HG02870 (cell line): ENCODE data around the gene BNC2.

Experiments
- ATAC-seq: cut with Tn5 transposase; IDR thresholded peaks from one replicate; pipeline ENCODE4 v1.9.1; 2021; ENCODE audit warnings: mild to moderate bottlenecking, moderate library complexity; ENCODE audit not compliant: unreplicated experiment

Gene BNC2

GRCh38 chr9:16725066-16725465 is 145.4 kb downstream of the BNC2 start:
- no peak for ATAC-seq

DNA sequence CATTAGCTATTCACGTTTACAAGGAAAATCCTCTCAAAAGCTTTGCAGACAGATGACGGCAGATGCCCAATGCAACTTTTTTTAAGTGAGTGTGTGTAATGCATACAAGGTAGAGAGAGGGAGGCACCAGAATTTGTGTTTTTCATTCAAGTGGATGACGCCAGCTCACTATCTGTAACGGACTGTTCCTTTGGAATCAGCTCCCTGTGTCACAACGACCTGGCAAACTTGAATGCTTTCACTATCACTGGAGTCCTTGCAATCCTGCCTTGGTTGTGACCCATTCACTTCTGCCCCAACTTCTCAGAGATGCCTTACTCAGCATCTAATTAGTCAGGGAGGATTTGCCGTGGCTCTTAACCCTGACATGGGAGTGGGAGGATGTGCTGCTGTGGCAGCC is 148.5 kb downstream of the BNC2 start:
- ATAC-seq = no peak

DNA sequence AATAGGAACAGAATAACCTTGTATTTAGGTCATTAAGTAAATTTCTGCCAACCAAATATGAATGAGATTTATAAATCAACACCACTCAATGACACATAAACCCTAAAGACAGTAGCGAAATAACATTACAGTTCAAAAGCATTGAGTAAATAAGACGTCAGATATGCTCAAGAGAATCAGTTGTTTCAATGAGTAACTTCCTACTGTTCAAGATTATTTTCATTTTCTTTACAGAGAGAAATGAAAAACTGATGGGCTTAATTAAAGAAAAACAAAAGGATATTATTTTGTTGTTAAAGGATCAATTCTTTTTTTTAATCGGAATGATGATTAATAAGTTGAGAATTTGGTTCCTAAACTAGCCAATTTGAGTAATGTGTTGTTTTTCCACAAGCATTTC is 150.1 kb downstream of the BNC2 start:
- ATAC-seq = no peak

DNA sequence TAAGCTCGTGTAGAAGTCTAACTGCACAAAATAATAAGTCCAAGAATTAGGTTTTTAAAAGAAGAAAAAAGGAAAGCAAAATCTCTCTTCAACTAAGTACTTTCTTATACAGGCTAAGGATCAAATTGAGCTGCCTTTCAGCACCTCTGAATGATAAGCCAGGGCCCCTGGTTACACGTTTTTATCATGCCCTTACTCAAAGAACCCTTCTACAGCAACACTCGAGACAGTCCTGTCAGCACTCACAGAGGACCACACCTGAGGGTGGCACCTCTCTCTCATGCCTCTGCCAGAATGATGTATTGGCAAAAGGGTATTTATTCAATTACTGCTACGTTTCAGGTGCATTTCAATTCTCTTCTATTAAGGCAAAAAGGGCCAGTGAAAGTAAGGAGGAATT is 150.5 kb downstream of the BNC2 start:
- ATAC-seq = no peak

DNA sequence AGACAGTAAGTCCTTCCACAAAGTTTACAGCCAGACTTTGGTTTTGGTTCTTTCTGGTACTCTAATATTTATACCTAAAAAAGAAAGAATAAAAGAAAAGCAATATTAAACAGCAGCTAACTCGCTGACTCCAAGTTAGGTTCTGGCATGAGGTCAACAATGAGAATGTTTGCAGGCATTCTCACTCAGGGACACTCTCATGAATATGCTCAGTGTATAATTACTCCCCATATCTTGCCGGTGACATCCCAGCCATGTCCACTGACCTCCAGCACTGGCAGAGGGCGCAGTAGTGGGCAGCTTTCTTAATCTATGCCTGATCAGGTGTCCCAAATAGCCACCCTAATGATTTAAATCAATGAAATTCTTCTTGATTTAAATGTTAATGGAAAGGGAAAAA is 151.5 kb downstream of the BNC2 start:
- no peak for ATAC-seq

DNA sequence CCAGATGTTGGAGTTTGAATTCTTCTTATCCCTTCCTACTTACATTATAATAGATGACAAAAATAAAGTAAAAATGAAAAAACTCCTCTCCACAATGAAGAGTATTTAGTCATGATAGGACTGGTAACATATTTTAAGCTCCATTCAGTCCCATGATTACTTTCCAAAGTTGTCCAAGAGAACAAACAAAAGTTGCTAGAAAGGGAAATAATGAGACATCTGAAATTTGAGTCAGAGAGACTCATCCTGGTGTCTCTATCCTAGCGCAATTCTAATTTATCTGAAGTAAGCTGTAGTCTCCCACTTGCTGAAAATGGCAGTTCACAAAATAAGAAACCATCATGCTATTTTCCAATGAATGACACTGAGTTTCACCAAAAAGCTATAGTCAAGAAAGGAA is 152.2 kb downstream of the BNC2 start:
- no peak for ATAC-seq

DNA sequence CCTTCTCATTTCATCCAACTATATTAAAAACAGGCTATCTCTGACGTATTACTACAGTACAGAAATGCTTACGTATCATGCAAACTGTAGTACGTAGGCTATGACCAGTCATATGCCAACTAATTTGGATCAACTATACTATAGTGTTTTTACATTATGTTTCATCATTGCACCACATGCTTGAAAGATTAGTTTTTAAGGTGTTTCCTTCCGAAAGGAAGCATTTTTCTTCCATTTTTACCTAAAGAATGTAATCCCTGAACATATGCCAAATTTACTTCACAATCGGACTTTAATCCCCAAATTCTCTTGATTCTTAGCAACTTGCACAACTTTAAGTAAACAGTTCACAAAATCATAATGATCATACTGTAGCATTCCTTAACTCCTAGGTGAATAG is 153.9 kb downstream of the BNC2 start:
- ATAC-seq = no peak

DNA sequence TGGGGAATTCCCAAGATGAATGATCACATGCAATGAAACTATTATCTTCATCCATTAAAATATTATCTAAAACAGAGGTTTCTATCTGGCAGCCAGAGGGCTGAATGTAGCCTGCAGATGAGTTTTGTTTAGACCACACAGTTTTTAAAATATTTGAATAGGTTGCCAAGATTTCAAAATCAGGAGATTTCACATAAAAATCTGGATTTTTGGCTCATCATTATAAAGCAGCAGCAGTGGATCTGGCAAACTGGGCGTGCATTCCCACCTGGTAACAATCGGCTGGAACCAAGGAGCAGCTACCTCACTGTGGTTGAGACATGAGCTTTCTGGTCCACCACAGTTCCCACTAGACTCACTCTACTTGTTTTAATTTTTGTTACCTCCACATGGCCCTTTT is 155.1 kb downstream of the BNC2 start:
- ATAC-seq = no peak

- no peak for ATAC-seq
These were observed 157.7 kb downstream of the BNC2 start for GRCh38 chr9:16712787-16713186.

DNA sequence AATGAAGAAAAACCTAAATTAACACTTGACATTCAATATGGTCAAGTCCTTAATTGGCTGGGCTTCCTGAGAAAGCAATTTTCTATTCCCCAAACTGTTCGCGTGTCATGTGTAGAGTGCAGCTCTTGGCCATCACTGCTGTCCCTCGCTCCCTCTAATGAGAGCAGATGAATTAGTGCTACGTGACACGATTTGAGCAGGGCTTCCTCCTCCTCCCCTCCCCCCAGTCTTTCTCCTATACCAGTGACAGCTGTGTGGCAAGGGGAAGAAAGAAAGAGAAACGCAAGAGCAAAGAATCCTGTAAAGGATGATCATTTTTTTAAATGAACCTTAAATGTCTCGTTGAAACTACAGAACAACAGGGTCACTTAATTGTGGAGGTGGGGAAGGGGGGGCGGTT is 159.6 kb downstream of the BNC2 start:
- no peak for ATAC-seq

GRCh38 chr9:16709924-16710323 is 160.5 kb downstream of the BNC2 start:
- ATAC-seq = no peak

GRCh38 chr9:16708656-16709435 is 161.6 kb downstream of the BNC2 start:
- ATAC-seq = no peak

- no peak for ATAC-seq
These were observed 165.3 kb downstream of the BNC2 start for GRCh38 chr9:16705111-16705604.

GRCh38 chr9:16704116-16705110 is 166.1 kb downstream of the BNC2 start:
- no peak for ATAC-seq

DNA sequence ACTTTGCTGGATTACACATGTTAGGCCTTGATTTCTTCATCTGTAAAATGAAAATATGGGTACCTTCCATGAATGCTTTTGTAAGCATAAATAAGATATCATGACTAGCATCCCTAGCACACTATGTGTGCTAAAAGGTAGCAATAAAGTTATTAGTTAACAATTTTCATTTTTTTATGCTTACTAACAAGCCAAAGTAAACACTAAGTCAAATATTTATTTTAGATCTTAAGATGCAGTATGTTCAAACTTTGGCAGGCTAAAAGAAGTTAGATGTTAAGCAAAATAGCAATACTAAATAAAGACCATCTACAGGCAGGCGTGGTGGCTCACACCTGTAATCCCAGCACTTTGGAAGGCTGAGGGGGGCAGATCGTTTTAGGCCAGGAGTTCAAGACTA is 169.1 kb downstream of the BNC2 start:
- ATAC-seq = no peak

GRCh38 chr9:16693616-16694015 is 176.9 kb downstream of the BNC2 start:
- no peak for ATAC-seq

GRCh38 chr9:16690628-16691027 is 179.8 kb downstream of the BNC2 start:
- ATAC-seq = no peak

DNA sequence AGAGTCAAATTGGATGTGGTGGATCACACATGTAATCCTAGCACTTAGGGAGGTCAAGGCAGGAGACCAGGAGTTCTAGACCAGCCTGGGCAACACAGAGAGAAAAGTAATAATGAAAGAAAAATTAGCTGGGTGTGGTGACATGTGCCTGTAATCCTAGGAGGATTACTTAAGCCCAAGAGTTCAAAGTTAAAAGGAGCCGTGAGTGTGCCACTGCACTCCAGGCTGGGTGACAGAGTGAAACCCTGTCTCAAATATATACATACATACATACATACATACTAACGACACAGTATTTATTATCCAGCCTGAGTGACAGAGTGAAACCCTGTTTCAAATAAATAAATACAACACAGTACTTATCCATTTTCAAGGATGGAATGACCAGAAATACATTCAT is 180.3 kb downstream of the BNC2 start:
- ATAC-seq = no peak

DNA sequence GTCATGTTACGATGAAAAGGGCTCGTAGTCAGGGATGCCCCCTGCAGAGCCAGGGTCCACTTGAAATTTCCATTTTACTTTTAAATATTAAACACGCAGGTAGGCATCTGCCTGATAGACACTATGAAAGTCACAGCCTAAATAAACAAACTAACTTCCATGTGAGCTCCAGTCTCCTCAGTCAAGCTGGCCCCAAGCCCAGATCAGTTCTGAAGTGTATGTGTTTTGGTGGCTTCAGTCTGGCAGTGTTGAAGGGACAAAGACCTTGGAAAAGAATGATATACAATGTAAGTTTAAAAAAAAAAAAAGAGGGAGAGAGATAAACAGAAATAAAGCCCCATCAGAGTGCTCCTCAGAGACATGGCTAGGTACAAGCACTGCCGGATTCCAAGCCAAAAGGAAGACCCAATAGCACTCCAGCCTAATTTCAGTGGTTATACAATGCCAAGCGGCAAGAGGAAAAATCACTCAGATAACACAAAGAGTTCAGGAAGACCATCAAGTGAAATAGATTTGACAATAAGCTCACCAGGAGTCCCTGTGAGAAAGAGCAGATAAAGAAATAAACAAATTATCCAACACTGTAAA is 181.0 kb downstream of the BNC2 start:
- ATAC-seq = no peak

GRCh38 chr9:16688814-16689213 is 181.7 kb downstream of the BNC2 start:
- ATAC-seq = no peak

DNA sequence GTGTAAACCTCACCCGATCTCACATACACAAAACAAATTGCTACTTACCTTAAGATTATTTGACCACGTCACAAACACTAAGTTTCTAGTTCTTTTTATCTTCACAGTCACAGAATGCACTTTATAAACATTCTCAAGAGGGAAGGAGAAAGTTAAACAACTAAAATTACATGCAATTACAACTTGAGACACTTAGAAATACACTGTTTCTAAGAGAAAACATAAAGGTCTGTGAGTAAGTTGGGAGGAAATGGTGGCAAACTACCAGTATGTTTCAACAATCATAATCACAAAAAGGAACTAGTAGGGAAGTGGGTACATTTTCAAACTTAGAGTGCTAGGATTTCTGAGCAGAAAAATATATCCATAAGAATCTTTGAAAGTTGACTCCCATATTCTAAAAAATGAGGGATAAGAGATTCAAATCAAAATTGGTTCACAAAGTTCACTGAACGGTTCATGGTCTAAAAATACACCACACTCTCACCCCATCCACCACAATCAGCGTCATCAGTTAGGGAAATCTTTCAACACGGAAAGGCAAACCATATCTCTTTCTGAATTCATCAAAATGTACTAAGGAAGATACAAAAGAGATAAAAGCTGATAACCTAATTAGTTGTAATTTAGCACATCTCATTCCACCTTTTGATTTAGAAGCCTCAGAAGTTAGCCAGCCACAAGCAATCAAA is 182.6 kb downstream of the BNC2 start:
- no peak for ATAC-seq
